Fibroblast of villous mesenchyme (primary cell): ENCODE data around the gene SET. TPM values are rescaled to one million over a fixed set of nuclear protein-coding genes. Genes with fewer than 3 reads are reported as not detected.

ENCODE experiments used
- DNase-seq: peaks from one replicate; pipeline ENCODE4 v3.0.0-alpha.2; 2010; ENCODE audit warnings: low read depth
- H3K4me3 ChIP-seq: 2 replicates; pipeline ENCODE4 v1.5.1; 2011; ENCODE audit warnings: low read depth, mild to moderate bottlenecking, low read length
- total RNA-seq: library from RNA; depleted of rRNA; stranded (reverse); fragments of >200 nt; gene quantifications from 2 replicates; pipeline ENCODE4 v1.2.3, GENCODE V29; 2012
- TF ChIP-seq, protein P1 (sequence below): IDR thresholded peaks from 2 replicates; pipeline ENCODE4 v1.5.1; 2012; ENCODE audit warnings: low read depth, mild to moderate bottlenecking, low read length; ENCODE audit not compliant: insufficient read depth

Gene SET
- total RNA-seq, 1 donor = 491 TPM

DNA sequence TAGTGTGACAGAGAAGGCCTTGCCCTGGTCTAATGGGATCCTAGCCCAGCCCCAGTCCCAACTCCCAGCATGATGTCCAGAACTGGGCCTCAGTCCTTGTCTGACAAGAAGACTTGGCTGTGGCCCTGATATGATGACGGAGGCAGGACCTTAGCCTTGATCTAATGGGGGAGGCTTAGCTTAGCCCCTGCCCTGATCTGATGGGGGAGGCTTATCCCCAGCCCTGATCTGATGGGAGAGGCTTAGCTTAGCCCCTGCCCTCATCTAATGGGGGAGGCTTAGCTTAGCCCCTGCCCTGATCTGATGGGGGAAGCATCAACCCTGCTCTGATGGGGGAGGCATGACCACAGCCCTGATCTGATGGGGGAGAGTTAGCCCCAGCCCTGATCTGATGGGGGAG lies 17.0 kb downstream of the SET start:
- DNase-seq = no peak
- TF ChIP-seq, protein P1, sequence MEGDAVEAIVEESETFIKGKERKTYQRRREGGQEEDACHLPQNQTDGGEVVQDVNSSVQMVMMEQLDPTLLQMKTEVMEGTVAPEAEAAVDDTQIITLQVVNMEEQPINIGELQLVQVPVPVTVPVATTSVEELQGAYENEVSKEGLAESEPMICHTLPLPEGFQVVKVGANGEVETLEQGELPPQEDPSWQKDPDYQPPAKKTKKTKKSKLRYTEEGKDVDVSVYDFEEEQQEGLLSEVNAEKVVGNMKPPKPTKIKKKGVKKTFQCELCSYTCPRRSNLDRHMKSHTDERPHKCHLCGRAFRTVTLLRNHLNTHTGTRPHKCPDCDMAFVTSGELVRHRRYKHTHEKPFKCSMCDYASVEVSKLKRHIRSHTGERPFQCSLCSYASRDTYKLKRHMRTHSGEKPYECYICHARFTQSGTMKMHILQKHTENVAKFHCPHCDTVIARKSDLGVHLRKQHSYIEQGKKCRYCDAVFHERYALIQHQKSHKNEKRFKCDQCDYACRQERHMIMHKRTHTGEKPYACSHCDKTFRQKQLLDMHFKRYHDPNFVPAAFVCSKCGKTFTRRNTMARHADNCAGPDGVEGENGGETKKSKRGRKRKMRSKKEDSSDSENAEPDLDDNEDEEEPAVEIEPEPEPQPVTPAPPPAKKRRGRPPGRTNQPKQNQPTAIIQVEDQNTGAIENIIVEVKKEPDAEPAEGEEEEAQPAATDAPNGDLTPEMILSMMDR = no peak

DNA sequence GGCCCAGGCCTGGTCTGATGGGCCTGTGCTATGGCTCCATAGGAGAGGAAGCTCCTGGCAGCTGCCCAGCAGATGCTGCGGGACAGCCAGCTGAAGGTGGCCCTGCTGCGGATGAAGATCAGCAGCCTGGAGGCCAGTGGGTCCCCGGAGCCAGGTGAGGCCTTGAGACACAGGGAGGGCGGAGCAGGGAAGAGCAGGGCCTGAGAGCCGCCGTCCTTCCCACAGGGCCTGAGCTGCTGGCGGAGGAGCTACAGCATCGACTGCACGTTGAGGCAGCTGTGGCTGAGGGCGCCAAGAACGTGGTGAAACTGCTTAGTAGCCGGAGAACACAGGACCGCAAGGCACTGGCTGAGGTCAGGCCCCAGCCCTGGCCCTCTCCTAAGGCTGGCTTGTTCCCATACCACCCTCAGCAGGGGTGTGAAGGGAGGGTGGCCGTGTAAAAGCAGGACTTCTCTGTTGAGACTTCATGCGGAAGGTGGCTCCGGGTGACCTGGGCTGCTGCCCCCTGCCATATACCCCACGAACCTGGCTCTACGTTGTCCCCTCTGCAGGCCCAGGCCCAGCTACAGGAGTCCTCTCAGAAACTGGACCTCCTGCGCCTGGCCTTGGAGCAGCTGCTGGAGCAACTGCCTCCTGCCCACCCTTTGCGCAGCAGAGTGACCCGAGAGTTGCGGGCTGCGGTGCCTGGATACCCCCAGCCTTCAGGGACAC lies 17.8 kb downstream of the SET start:
- TF ChIP-seq, protein P1 = no peak
- DNase-seq = no peak
- no peak overlapping the region for H3K4me3 ChIP-seq

More for the DNA sequence above, 17.0 kb downstream of the SET start:
- no peak overlapping the region for H3K4me3 ChIP-seq

DNA sequence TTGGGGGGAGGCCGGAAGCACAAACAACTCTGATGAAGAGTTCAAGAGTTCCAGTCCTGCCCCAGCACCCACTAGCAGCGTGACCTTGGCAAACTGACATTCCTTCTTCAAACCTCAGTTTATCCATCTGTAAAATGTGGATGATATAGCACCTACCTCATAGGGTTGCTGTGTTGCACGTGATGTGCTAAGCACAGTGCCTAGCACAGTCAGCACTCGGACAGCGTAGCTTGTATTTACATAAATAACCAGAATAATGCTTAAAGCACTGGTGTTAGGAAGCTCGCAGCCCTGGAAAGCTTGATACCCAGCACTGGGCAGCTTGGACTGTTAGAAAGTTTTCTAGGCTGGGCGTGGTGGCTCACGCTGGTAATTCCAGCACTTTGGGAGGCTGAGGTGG lies 18.4 kb downstream of the SET start:
- TF ChIP-seq, protein P1 = no peak
- no peak overlapping the region for H3K4me3 ChIP-seq
- no peak for DNase-seq

DNA sequence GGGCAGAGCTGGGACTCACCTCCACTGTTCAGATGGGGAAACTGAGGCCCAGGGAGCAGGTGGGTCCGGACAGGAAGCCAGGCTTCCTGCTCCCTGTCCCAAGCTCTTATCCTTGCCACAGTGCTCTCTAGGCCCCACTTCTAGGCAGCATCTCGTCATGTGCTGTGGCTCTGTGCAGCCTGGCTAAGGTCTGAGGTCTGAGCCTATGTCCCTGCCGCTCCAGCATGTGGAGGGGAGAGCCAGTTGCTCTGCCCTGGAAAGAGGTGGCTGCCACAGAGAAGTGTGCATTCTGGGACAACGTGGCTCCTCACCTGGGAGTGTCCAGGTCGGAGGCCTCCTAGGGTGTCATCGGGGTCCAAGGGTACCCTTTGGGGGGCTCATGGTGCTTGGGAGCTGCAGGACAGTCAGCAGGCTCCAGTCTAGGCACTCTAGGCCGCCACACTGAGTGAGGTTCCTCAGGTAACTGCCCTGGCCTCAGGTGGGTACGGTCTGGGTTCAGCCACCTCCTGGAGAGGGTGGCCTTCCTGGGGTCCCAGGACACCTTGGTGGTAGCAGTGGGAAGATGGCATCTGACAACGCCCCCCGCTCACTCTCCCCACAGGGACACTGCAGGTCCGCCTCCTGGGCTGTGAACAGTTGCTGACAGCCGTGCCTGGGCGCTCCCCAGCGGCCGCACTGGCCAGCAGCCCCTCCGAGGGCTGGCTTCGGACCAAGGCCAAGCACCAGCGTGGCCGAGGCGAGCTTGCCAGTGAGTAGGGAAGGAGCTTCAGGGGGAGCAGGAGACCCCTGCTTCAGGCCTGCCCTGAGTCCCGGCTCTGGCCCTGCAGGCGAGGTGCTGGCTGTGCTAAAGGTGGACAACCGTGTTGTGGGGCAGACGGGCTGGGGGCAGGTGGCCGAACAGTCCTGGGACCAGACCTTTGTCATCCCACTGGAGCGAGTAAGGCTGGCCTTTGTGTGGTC lies 23.7 kb downstream of the SET start:
- TF ChIP-seq, protein P1 = no peak
- DNase-seq = no peak
- H3K4me3 ChIP-seq = no peak overlapping the region

DNA sequence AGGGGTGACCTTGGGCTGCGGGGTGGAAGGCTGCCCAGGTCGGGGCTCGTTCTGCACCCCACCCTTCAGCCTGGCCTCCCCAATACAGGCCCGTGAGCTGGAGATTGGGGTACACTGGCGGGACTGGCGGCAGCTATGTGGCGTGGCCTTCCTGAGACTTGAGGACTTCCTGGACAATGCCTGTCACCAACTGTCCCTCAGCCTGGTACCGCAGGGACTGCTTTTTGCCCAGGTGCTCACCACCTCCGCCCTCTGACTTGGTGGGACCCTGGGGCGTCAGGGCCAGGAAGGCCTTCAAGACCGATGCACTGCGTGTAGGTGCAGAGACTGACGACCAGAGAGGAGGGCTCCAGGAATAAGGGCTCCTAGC lies 24.4 kb downstream of the SET start:
- H3K4me3 ChIP-seq = no peak overlapping the region
- no peak for DNase-seq
- TF ChIP-seq, protein P1 = no peak

DNA sequence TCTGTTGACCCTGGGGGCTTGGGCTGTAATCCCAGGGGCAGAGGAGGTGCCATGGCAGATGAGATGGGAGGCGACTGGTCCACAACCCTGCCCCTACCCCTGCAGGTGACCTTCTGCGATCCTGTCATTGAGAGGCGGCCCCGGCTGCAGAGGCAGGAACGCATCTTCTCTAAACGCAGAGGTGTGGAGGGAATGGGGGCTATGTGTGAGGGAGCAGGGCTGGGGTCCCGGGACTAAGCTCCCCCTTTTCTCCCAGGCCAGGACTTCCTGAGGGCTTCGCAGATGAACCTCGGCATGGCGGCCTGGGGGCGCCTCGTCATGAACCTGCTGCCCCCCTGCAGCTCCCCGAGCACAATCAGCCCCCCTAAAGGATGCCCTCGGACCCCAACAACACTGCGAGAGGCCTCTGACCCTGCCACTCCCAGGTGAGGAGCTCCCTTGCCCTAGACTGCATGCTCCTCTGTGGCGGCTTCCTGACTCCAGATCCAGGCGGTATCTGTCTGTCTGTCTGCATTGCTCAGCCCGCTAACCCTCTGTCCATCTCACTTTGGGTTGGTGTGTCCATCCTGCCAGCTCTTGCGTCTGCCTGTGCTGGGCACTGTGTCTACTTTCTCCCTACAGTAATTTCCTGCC lies 25.0 kb downstream of the SET start:
- H3K4me3 ChIP-seq = no peak overlapping the region
- no peak for DNase-seq
- TF ChIP-seq, protein P1 = no peak
